GM12878 (cell line): ENCODE results near the gene BMPR1B. TPM values are rescaled to one million over a fixed set of nuclear protein-coding genes. Genes with fewer than 3 reads are reported as not detected.

Experiments used
- ATAC-seq: fragments of 200-7000 bp; cut with Tn5 transposase; 3 replicates; pipeline ENCODE4 v1.9.1; 2020; ENCODE audit warnings: mild to moderate bottlenecking, moderate library complexity
- BruUV-seq: library from RNA; stranded (reverse); fragments of 400-500 nt; replicated peaks from 2 replicates; lab custom pipeline; 2021; lab: Mats Ljungman, UMichigan
- CTCF ChIA-PET: fragments of 300-600 bp; sonication (Branson Sonifier 250); formaldehyde crosslinking; extraction: SDS; loops from one replicate; lab custom pipeline; 2021; ENCODE audit warnings: inconsistent platforms; lab: Yijun Ruan, JAX
- POLR2A ChIA-PET: fragments of 350-600 bp; formaldehyde crosslinking; extraction: SDS; loops from one replicate; lab custom pipeline; 2021; ENCODE audit warnings: inconsistent platforms; lab: Charles Lee
- RAD21 ChIA-PET: fragments of 300-600 bp; sonication (Branson Sonifier 250); formaldehyde crosslinking; loops from one replicate; lab custom pipeline; 2023; ENCODE audit warnings: antibody characterized with exemption; ENCODE audit not compliant: unreplicated experiment; lab: Charles Lee
- SMC1A ChIA-PET: fragments of 300-600 bp; sonication (Branson Sonifier 250); formaldehyde crosslinking; loops from one replicate; lab custom pipeline; 2023; ENCODE audit not compliant: unreplicated experiment, uncharacterized antibody; lab: Charles Lee
- DNase-seq: peaks from one replicate; pipeline ENCODE4 v3.0.0-alpha.2; 2011; ENCODE audit warnings: low read depth, low spot score
- FAIRE-seq: peaks from 3 replicates; lab custom pipeline; 2011; peaks lifted over from hg19 to GRCh38; lab: Jason Lieb, UNC
- H2AFZ ChIP-seq: 2 replicates; pipeline ENCODE4 v1.6.0; 2011; ENCODE audit warnings: low read depth, low read length, control low read depth; ENCODE audit not compliant: control insufficient read depth
- H3K27ac ChIP-seq: 2 replicates; pipeline ENCODE4 v1.5.1; 2011; ENCODE audit warnings: control low read depth; ENCODE audit not compliant: control insufficient read depth, insufficient read depth
- H3K27me3 ChIP-seq, 2 experiments: replicated peaks in 1 of 2; 2 replicates each; pipeline versions ENCODE4 v1.6.0 to v1.6.1; 2011; ENCODE audit warnings: low read length in 1 of 2; ENCODE audit not compliant: control insufficient read depth in 2 of 2, insufficient read depth in 2 of 2
- H3K36me3 ChIP-seq, 2 experiments: 2 replicates each; pipeline ENCODE4 v1.5.1; 2011; ENCODE audit warnings: low read length in 1 of 2; ENCODE audit not compliant: control insufficient read depth in 2 of 2, insufficient read depth in 2 of 2
- H3K4me1 ChIP-seq: 2 replicates; pipeline ENCODE4 v1.6.1; 2011; ENCODE audit warnings: mild to moderate bottlenecking, low read length, moderate library complexity, mixed read lengths; ENCODE audit not compliant: control insufficient read depth, insufficient read depth
- H3K4me2 ChIP-seq: 2 replicates; pipeline ENCODE4 v1.6.0; 2011; ENCODE audit warnings: control low read depth; ENCODE audit not compliant: control insufficient read depth, insufficient read depth
- H3K4me3 ChIP-seq: fragments of 200-600 bp; sonication (generic); 2 replicates; pipeline ENCODE4 v1.5.1; 2016
- H3K79me2 ChIP-seq: 2 replicates; pipeline ENCODE4 v1.6.0; 2011; ENCODE audit warnings: low read length; ENCODE audit not compliant: control insufficient read depth, insufficient read depth
- H3K9ac ChIP-seq: 2 replicates; pipeline ENCODE4 v1.8.0; 2011; ENCODE audit warnings: low read length, control low read depth, mixed read lengths; ENCODE audit not compliant: control insufficient read depth, insufficient read depth
- H3K9me3 ChIP-seq: replicated peaks from 3 replicates; pipeline ENCODE4 v1.5.1; 2011; ENCODE audit warnings: mild to moderate bottlenecking, low read length; ENCODE audit not compliant: control insufficient read depth, insufficient read depth
- H4K20me1 ChIP-seq: 2 replicates; pipeline ENCODE4 v1.6.0; 2011; ENCODE audit not compliant: control insufficient read depth, insufficient read depth
- CTCF ChIP-seq, 3 experiments: IDR thresholded peaks in 2 of 3; conservative IDR thresholded peaks in 1 of 3; 2 replicates each; pipeline ENCODE4 v1.5.1; 2011; ENCODE audit warnings: low read depth in 3 of 3, low read length in 3 of 3, mild to moderate bottlenecking in 3 of 3, control low read depth in 2 of 3, moderate library complexity in 2 of 3, inconsistent platforms in 1 of 3, mixed read lengths in 1 of 3; ENCODE audit not compliant: control insufficient read depth in 2 of 3, insufficient read depth in 1 of 3; ENCODE audit errors: extremely low read depth in 1 of 3
- PKNOX1 ChIP-seq: fragments of 450-650 bp; IDR thresholded peaks from 2 replicates; pipeline ENCODE4 v1.6.1; 2016; ENCODE audit warnings: mild to moderate bottlenecking
- RAD21 ChIP-seq: IDR thresholded peaks from 2 replicates; pipeline ENCODE4 v1.6.1; 2011; ENCODE audit warnings: mild to moderate bottlenecking, low read depth, low read length, moderate library complexity; ENCODE audit not compliant: insufficient read depth
- SIN3A ChIP-seq: IDR thresholded peaks from 2 replicates; pipeline ENCODE4 v1.6.1; 2012; ENCODE audit warnings: low read depth, low read length, improper control_type of control experiment
- SIX5 ChIP-seq: IDR thresholded peaks from 2 replicates; pipeline ENCODE4 v1.6.1; 2011; ENCODE audit warnings: mild to moderate bottlenecking, low read depth, low read length, moderate library complexity; ENCODE audit not compliant: severe bottlenecking
- SMC3 ChIP-seq: IDR thresholded peaks from 2 replicates; pipeline ENCODE4 v1.6.1; 2011; ENCODE audit warnings: low read length, improper control_type of control experiment, borderline replicate concordance
- ZNF384 ChIP-seq: IDR thresholded peaks from 2 replicates; pipeline ENCODE4 v1.6.1; 2012; ENCODE audit warnings: low read depth, mild to moderate bottlenecking, low read length, improper control_type of control experiment, borderline replicate concordance
- WGBS: methylation state at CpG from one replicate; pipeline ENCODE4 v1.1.6; 2016; ENCODE audit warnings: low lambda C conversion rate; ENCODE audit not compliant: insufficient replicate concordance, insufficient coverage; ENCODE audit errors: missing lambda C conversion rate; 5-methylcytosine and 5-hydroxymethylcytosine counted together
- in situ Hi-C: fragments of 300-500 bp; cut with MboI; formaldehyde crosslinking; loops from 9 replicates; pipeline ENCODE4 v1.14.3; 2018; ENCODE audit warnings: mixed read lengths
- intact Hi-C: fragments of 100-400 bp; cut with micrococcal nuclease; formaldehyde crosslinking; loops from one replicate; pipeline ENCODE4 v1.14.2; 2022; ENCODE audit not compliant: unreplicated experiment
- polyA plus RNA-seq, 11 experiments: library from polyadenylated mRNA; depleted of rRNA in 4 of 11; unstranded in 6 of 11; stranded (reverse) in 5 of 11; fragments of >200 nt; fragmentation: Nextera tagmentation in 4 of 11; fragmentation: Illumina TruSeq in 1 of 11; extraction: Ambion mirVana in 4 of 11; extraction: Trizol in 1 of 11; gene quantifications; 1 replicate in 1 of 11; 2 replicates in 10 of 11; pipeline versions ENCODE4 v1.2.1 to v1.2.3, GENCODE V29; 2011 to 2016; ENCODE audit warnings: inconsistent platforms in 2 of 11, missing spikeins in 2 of 11, low read depth in 1 of 11
- total RNA-seq, 4 experiments: library from RNA; depleted of rRNA in 3 of 4; stranded (reverse); fragments of >200 nt in 3 of 4; fragmentation: Illumina TruSeq in 1 of 4; extraction: Trizol in 1 of 4; gene quantifications; 2 replicates each; pipeline versions ENCODE4 v1.2.1 to v1.2.3, GENCODE V29; 2013 to 2021

The BMPR1B gene
- total and polyA plus RNA-seq, 10 of the 15 experiments (the other 5 are each of a cell fraction or from before 2014, with no cell fraction given), result not detected

- Histone ChIP-seq H4K20me1 (no peaks in the 10 kb centered on the region), H3K9me3 (no peaks in the 10 kb centered on the region), H3K27me3 (no peaks in the 10 kb centered on the region; a peak in 2 of 4 replicates), H3K4me2 (no peak overlapping the region), H3K4me3 (no peak overlapping the region), H3K79me2 (no peaks in the 10 kb centered on the region), H3K4me1 (no peaks in the 10 kb centered on the region), H3K9ac (no peak overlapping the region), H3K36me3 (no peaks in the 10 kb centered on the region), H2AFZ (no peak overlapping the region), H3K27ac (no peak overlapping the region)
- peak; percentile 59 for FAIRE-seq
- ChIA-PET RAD21 (interaction anchor here (0.6 to 1.3 kb wide), 2 partner anchors 819 to 1196 kb away, joined by 3 to 4 read pairs; no protein-coding TSS in a partner anchor), SMC1A (interaction anchor here (0.6 to 1.0 kb wide), 4 partner anchors 14 to 319 kb away, joined by 3 to 4 read pairs (median 4); no protein-coding TSS in a partner anchor), POLR2A (no interaction called here), CTCF (interaction anchor here (0.6 to 1.4 kb wide), 5 partner anchors 11 to 1145 kb away, joined by 3 to 4 read pairs (median 3); no protein-coding TSS in a partner anchor)
- peak; percentile 58 for ATAC-seq
- BruUV-seq, result no TSS peak
- intact Hi-C loops, result loop anchor here (2.0 to 10.0 kb wide), 2 partner anchors 1197 to 1999 kb away; no protein-coding TSS in a partner anchor
- 2% methylated on average over 2 of the region's 2 CpGs for WGBS
- no peak for DNase-seq
- in situ Hi-C loops, result loop anchor here (25.0 kb wide), 1 partner anchor 881 kb away; no protein-coding TSS in a partner anchor
- TF ChIP-seq SIX5 (no peak), SMC3 (peak; percentile 31; the same call in 1 of the 2 replicates), SIN3A (no peak), RAD21 (peak; percentile 57), PKNOX1 (0 out of 2 replicates have a peak, but pooled peaks have one; percentile 32), CTCF (IDR thresholded peaks at IDR 0.05 in 2 of 3, conservative IDR thresholded peaks at IDR 0.05 in 1 of 3; ENCODE audit: control insufficient read depth in 2 of 3, extremely low read depth in 1 of 3, insufficient read depth in 1 of 3, low read depth in 3 of 3, low read length in 3 of 3) (peak; percentile 51 to 58 (median 52)), ZNF384 (peak; percentile 94)
- TF ChIP-seq, all 136 proteins: peak for 5
Measured at GRCh38 chr4:95155759-95156451, 398.1 kb downstream of the BMPR1B start.
